Measurements from ENCODE around the gene PPTC7. TPM values are rescaled to one million over a fixed set of nuclear protein-coding genes. Genes with fewer than 3 reads are reported as not detected.

PPTC7 gene
- 10 to 100 TPM; 25.3 to 36.4 (median 27.1) TPM for total RNA-seq

- Histone ChIP-seq H3K36me3 (no peaks in the 10 kb centered on the region), H3K27me3 (no peaks in the 10 kb centered on the region), H3K4me3 (peak within 1 kb of the TSS; percentile 67 to 96 (median 92)), H3K9me3 (no peaks in the 10 kb centered on the region), H3K4me1 (peaks cover 26 to 56% (median 45%) of the 10 kb centered on the region in 4 donors), H3K27ac (peak within 1 kb of the TSS; percentile 96 to 98 (median 98))
- TF ChIP-seq EP300 (IDR thresholded peaks at IDR 0.05; ENCODE audit: low read depth) (no peak), CTCF (IDR thresholded peaks at IDR 0.05) (no peak), POLR2AphosphoS5 (IDR thresholded peaks at IDR 0.05) (peak; percentile 87 to 94 (median 88)), POLR2A (IDR thresholded peaks at IDR 0.05) (peak; percentile 83)
- peak; percentile 98 for DNase-seq
- intact Hi-C loops (cut with DNase I; ENCODE audit: low total_unique reads) (no loop called here), in situ Hi-C loops (cut with MboI; ENCODE audit: low pct_ligation_motif_present in 1 of 4, low pct_unique_long_range_greater_than_20kb in 1 of 4, low sequenced_read_pairs in 3 of 4) (no loop called here)
- WGBS, 2 donors (ENCODE audit: low coverage in 1 of 2) = 0 to 3% methylated on average over 2 to 34 of the region's 52 CpGs
These were observed at the start of gene PPTC7 for GRCh38 chr12:110583137-110584059. PPTC7 (minus strand) TSS chr12:110583318; CDS start chr12:110583031, 287 bp downstream.

- 77 to 79% methylated on average over 7 to 8 of the region's 8 CpGs for WGBS, 2 donors (ENCODE audit: low coverage in 1 of 2)
- Histone ChIP-seq H3K9me3 (no peaks in the 10 kb centered on the region), H3K4me3 (no peak overlapping the region), H3K36me3 (peaks cover 0 to 5% (median 0%) of the 10 kb centered on the region in 4 donors), H3K4me1 (no peaks in the 10 kb centered on the region), H3K27me3 (no peaks in the 10 kb centered on the region), H3K27ac (no peak overlapping the region)
- no peak for TF ChIP-seq EP300 (IDR thresholded peaks at IDR 0.05; ENCODE audit: low read depth)
- TF ChIP-seq POLR2A (IDR thresholded peaks at IDR 0.05) = no peak
- no peak for TF ChIP-seq POLR2AphosphoS5 (IDR thresholded peaks at IDR 0.05)
- TF ChIP-seq CTCF (IDR thresholded peaks at IDR 0.05) = no peak
- intact Hi-C loops (cut with DNase I; ENCODE audit: low total_unique reads) (no loop called here), in situ Hi-C loops (cut with MboI; ENCODE audit: low pct_ligation_motif_present in 1 of 4, low pct_unique_long_range_greater_than_20kb in 1 of 4, low sequenced_read_pairs in 3 of 4) (no loop called here)
- no peak for DNase-seq
These were observed 44.5 kb upstream of the PPTC7 start for GRCh38 chr12:110627500-110628195.

GRCh38 chr12:110622582-110622981 is 39.5 kb upstream of the PPTC7 start:
- Histone ChIP-seq H3K4me1 (no peaks in the 10 kb centered on the region), H3K9me3 (no peaks in the 10 kb centered on the region), H3K27ac (no peak overlapping the region), H3K4me3 (no peak overlapping the region), H3K36me3 (no peaks in the 10 kb centered on the region), H3K27me3 (no peaks in the 10 kb centered on the region)
- intact Hi-C loops (cut with DNase I; ENCODE audit: low total_unique reads) = no loop called here
- 83 to 84% methylated on average over 1 to 3 of the region's 3 CpGs for WGBS, 2 donors (ENCODE audit: low coverage in 1 of 2)
- DNase-seq = no peak
- in situ Hi-C loops (cut with MboI; ENCODE audit: low pct_ligation_motif_present in 1 of 4, low pct_unique_long_range_greater_than_20kb in 1 of 4, low sequenced_read_pairs in 3 of 4) = loop anchor here in 1 of 4 donors (25.0 kb wide), 1 partner anchor 535 kb away; no protein-coding TSS in a partner anchor
- TF ChIP-seq CTCF (IDR thresholded peaks at IDR 0.05) (no peak), POLR2A (IDR thresholded peaks at IDR 0.05) (no peak), EP300 (IDR thresholded peaks at IDR 0.05; ENCODE audit: low read depth) (no peak), POLR2AphosphoS5 (IDR thresholded peaks at IDR 0.05) (no peak)

- in situ Hi-C loops (cut with MboI; ENCODE audit: low pct_ligation_motif_present in 1 of 4, low pct_unique_long_range_greater_than_20kb in 1 of 4, low sequenced_read_pairs in 3 of 4) = loop anchor here in 2 of 4 donors (5.0 to 25.0 kb wide), 3 partner anchors 63 to 532 kb away; no protein-coding TSS in a partner anchor
- Histone ChIP-seq H3K9me3 (no peaks in the 10 kb centered on the region), H3K27me3 (no peaks in the 10 kb centered on the region), H3K36me3 (no peaks in the 10 kb centered on the region), H3K4me1 (peaks cover 1 to 4% (median 3%) of the 10 kb centered on the region in 4 donors), H3K27ac (no peak overlapping the region), H3K4me3 (no peak overlapping the region)
- WGBS, 2 donors (ENCODE audit: low coverage in 1 of 2) = 72% methylated on average over 4 of the region's 4 CpGs; no CpG with 5 or more reads in 1 of the 2 donors
- DNase-seq = no peak
- TF ChIP-seq CTCF (IDR thresholded peaks at IDR 0.05) (no peak), EP300 (IDR thresholded peaks at IDR 0.05; ENCODE audit: low read depth) (no peak), POLR2AphosphoS5 (IDR thresholded peaks at IDR 0.05) (no peak), POLR2A (IDR thresholded peaks at IDR 0.05) (no peak)
- intact Hi-C loops (cut with DNase I; ENCODE audit: low total_unique reads) = no loop called here
These were observed 36.4 kb upstream of the PPTC7 start for GRCh38 chr12:110619534-110619953.

Measured in transverse colon (tissue), 4 donors.